ENCODE results near the gene TRIM8.

Gene TRIM8

GRCh38 chr10:102705531-102705930 is 61.3 kb downstream of the TRIM8 start:
- no peak for TF ChIP-seq CEBPB (IDR thresholded peaks at IDR 0.05)
- TF ChIP-seq EGR1 (IDR thresholded peaks at IDR 0.05), result no peak
- TF ChIP-seq YY1 (IDR thresholded peaks at IDR 0.05; ENCODE audit: low read depth), result no peak
- no peak for TF ChIP-seq NFIC (IDR thresholded peaks at IDR 0.05)
- TF ChIP-seq FOXM1 (IDR thresholded peaks at IDR 0.05; ENCODE audit: borderline replicate concordance, low read depth), result no peak
- no peak for TF ChIP-seq TCF12 (IDR thresholded peaks at IDR 0.05; ENCODE audit: low read depth)
- no peak for TF ChIP-seq EP300 (IDR thresholded peaks at IDR 0.05; ENCODE audit: borderline replicate concordance)
- no peak for TF ChIP-seq RAD21 (IDR thresholded peaks at IDR 0.05; ENCODE audit: low read depth)
- no peak for TF ChIP-seq TEAD4 (IDR thresholded peaks at IDR 0.05)
- no peak for TF ChIP-seq REST (IDR thresholded peaks at IDR 0.05; ENCODE audit: low read depth)
- TF ChIP-seq, protein P1, sequence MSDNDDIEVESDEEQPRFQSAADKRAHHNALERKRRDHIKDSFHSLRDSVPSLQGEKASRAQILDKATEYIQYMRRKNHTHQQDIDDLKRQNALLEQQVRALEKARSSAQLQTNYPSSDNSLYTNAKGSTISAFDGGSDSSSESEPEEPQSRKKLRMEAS (IDR thresholded peaks at IDR 0.05), result no peak
- TF ChIP-seq ZBTB7A (IDR thresholded peaks at IDR 0.05; ENCODE audit: low read depth), result no peak
- TF ChIP-seq USF1 (IDR thresholded peaks at IDR 0.05), result no peak
- no peak for TF ChIP-seq CREB1 (IDR thresholded peaks at IDR 0.05; ENCODE audit: low read depth)
